ENCODE data around the gene ZBTB20. TPM values are rescaled to one million over a fixed set of nuclear protein-coding genes. Genes with fewer than 3 reads are reported as not detected.
A peak's percentile ranks its signal among the peaks of the same experiment; 100 is the strongest.

Gene ZBTB20
- total and polyA plus RNA-seq, 2 donors from 2014 or later = 0.99 to 142 TPM

GRCh38 chr3:115099986-115100571, 47.0 kb downstream of the ZBTB20 start:
- peak in 4 of 5 donors; percentile 17 to 77 (median 44) for DNase-seq
- FAIRE-seq = no peak

DNA sequence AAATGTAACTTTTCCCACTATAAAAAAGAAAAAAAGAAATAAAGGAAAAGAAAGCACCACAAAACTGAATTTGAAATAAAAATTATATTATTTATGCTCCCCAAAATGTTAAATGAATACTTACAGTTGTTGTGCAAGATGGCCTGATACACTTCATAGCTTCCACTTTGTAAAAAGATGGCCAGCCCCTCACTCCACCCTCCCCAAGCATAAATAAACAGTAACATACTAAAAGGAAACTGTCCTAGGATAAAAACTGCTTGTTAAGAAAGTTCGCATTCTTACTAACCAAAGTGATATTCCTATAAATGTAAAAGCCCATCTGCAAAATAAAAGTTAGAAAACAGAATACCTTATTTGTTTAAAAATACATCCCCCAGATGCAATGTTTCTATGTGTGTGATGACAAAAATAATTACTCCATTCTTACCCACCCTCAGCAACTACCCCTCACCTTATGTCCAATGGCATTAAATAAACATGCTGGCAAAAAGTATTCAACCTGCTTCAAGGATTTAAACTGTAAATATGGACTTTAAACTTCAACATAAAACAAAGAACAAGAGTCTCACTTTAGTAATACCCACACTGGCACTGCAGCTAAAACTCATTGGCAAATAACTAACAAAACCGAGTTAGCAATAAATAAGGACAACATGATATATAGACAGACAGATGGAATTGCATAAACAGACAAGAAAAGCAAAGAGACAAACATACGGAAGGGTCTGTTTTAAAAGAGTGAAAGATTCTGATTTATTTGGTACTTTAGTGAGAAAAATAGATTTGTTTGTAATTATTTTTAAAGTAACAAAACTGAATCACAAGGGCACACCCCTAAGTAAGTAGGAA, 47.7 kb downstream of the ZBTB20 start:
- FAIRE-seq = peak; percentile 15
- TF ChIP-seq, protein P1, sequence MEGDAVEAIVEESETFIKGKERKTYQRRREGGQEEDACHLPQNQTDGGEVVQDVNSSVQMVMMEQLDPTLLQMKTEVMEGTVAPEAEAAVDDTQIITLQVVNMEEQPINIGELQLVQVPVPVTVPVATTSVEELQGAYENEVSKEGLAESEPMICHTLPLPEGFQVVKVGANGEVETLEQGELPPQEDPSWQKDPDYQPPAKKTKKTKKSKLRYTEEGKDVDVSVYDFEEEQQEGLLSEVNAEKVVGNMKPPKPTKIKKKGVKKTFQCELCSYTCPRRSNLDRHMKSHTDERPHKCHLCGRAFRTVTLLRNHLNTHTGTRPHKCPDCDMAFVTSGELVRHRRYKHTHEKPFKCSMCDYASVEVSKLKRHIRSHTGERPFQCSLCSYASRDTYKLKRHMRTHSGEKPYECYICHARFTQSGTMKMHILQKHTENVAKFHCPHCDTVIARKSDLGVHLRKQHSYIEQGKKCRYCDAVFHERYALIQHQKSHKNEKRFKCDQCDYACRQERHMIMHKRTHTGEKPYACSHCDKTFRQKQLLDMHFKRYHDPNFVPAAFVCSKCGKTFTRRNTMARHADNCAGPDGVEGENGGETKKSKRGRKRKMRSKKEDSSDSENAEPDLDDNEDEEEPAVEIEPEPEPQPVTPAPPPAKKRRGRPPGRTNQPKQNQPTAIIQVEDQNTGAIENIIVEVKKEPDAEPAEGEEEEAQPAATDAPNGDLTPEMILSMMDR (IDR thresholded peaks at IDR 0.05; ENCODE audit: borderline replicate concordance, extremely low read depth, insufficient read depth) = no peak
- H3K27me3 ChIP-seq (ENCODE audit: control insufficient read depth, insufficient read depth, low read length) = no peaks in the 10 kb centered on the region
- peak in 2 of 5 donors; percentile 35 to 38 for DNase-seq
- H3K9ac ChIP-seq (ENCODE audit: low read length in 3 of 3) = peak overlapping the region; percentile 58 to 84 (median 77)
- intact Hi-C loops (cut with DNase I) = no loop called here
- no peaks in the 10 kb centered on the region for H3K9me3 ChIP-seq (ENCODE audit: control insufficient read depth in 2 of 3, insufficient read depth in 1 of 3, low read length in 3 of 3)
- no peaks in the 10 kb centered on the region for H3K36me3 ChIP-seq (ENCODE audit: control insufficient read depth in 2 of 3, insufficient read depth in 3 of 3, low read length in 3 of 3)
- H3K4me1 ChIP-seq (ENCODE audit: control insufficient read depth in 2 of 3, insufficient read depth in 2 of 3, low read depth in 1 of 3, low read length in 3 of 3) = peaks cover 3 to 8% (median 4%) of the 10 kb centered on the region in 3 donors
- H3K27ac ChIP-seq (ENCODE audit: low read depth in 2 of 2, low read length in 2 of 2) = peak overlapping the region; percentile 52 to 55
- H3K4me3 ChIP-seq (ENCODE audit: low read length in 3 of 3) = peak overlapping the region; percentile 70 to 78 (median 76)

More at GRCh38 chr3:115099986-115100571, 47.0 kb downstream of the ZBTB20 start:
- Histone ChIP-seq H3K27me3 (ENCODE audit: control insufficient read depth, insufficient read depth, low read length) (no peaks in the 10 kb centered on the region), H3K27ac (ENCODE audit: low read depth in 2 of 2, low read length in 2 of 2) (peak overlapping the region; percentile 52 to 55), H3K9me3 (ENCODE audit: control insufficient read depth in 2 of 3, insufficient read depth in 1 of 3, low read length in 3 of 3) (no peaks in the 10 kb centered on the region), H3K4me3 (ENCODE audit: low read length in 3 of 3) (peak overlapping the region; percentile 70 to 78 (median 76)), H3K36me3 (ENCODE audit: control insufficient read depth in 2 of 3, insufficient read depth in 3 of 3, low read length in 3 of 3) (no peaks in the 10 kb centered on the region), H3K9ac (ENCODE audit: low read length in 3 of 3) (peak overlapping the region; percentile 58 to 84 (median 77)), H3K4me1 (ENCODE audit: control insufficient read depth in 2 of 3, insufficient read depth in 2 of 3, low read depth in 1 of 3, low read length in 3 of 3) (peaks cover 3 to 8% (median 4%) of the 10 kb centered on the region in 3 donors)
- TF ChIP-seq, protein P1 (IDR thresholded peaks at IDR 0.05; ENCODE audit: borderline replicate concordance, extremely low read depth, insufficient read depth) = peak; percentile 8
- intact Hi-C loops (cut with DNase I) = no loop called here

DNA sequence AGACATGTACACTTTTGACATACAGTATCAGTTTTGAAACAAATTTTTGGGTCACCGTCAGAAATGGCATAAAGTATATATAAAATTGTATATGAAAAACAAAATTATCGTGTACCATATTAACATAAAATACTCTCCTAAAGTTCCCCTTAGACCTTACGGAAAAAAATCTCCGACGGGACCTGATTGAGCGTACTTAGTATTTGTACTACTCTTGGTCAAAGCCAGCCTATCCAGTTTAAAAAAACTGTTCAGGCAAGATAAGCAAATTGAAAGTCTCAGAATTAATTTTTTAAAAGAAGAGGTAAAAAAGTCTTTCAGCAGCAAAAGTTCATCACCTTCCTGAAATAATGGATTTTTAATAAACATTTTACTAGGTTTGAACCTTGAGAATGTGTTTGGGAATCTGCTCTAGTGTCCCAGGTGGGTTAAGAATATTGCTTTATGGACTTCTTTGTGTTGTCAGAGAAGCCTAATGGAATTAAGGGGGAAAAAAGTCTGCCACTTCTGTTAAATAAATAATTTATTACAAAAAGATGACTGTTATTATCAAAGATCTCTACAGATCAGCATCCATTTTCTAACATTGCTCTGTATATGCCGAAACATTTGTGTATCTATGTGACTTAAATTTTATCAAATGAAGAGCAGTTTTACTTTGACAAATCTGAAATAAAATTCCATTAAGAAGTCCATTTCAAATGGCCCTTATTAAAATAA, 48.6 kb downstream of the ZBTB20 start:
- Histone ChIP-seq H3K4me3 (ENCODE audit: low read length in 3 of 3) (peak overlapping the region in 2 of 3 donors; percentile 70 to 76), H3K27ac (ENCODE audit: low read depth in 2 of 2, low read length in 2 of 2) (no peak overlapping the region), H3K27me3 (ENCODE audit: control insufficient read depth, insufficient read depth, low read length) (no peaks in the 10 kb centered on the region), H3K4me1 (ENCODE audit: control insufficient read depth in 2 of 3, insufficient read depth in 2 of 3, low read depth in 1 of 3, low read length in 3 of 3) (peaks cover 3 to 8% (median 4%) of the 10 kb centered on the region in 3 donors), H3K36me3 (ENCODE audit: control insufficient read depth in 2 of 3, insufficient read depth in 3 of 3, low read length in 3 of 3) (no peaks in the 10 kb centered on the region), H3K9ac (ENCODE audit: low read length in 3 of 3) (peak overlapping the region in 1 of 3 donors; percentile 84), H3K9me3 (ENCODE audit: control insufficient read depth in 2 of 3, insufficient read depth in 1 of 3, low read length in 3 of 3) (no peaks in the 10 kb centered on the region)
- no peak for FAIRE-seq
- intact Hi-C loops (cut with DNase I) = no loop called here
- no peak for DNase-seq
- TF ChIP-seq, protein P1 (IDR thresholded peaks at IDR 0.05; ENCODE audit: borderline replicate concordance, extremely low read depth, insufficient read depth) = no peak

All from kidney (tissue), 14 donors.